ENCODE data around the gene ADRA1B.

ADRA1B gene

GRCh38 chr5:159902444-159903121 lies 13.7 kb upstream of the ADRA1B start:
- DNase-seq, result no peak

- no peak for DNase-seq
Observed at GRCh38 chr5:159903131-159903530, 13.2 kb upstream of the ADRA1B start.

DNA sequence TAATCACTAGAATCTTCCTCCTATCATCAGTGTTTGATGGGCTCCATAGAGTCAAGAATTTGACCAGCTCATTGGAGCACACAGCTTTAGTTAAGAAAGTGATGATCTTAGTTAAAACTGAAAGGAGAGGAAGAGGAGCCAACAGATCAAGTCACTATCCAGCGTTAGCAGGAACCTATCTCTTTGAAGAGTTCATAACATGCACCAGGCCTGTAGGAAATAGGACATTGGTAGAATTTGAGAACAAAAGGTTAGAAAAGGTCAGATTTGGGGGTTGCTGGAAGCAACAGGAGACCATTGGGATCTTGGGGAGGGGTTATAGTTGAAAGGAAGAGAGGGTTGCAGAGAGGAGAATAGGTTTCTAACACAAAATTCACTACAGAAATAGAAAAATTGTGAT lies 11.4 kb upstream of the ADRA1B start:
- no peak for DNase-seq

DNA sequence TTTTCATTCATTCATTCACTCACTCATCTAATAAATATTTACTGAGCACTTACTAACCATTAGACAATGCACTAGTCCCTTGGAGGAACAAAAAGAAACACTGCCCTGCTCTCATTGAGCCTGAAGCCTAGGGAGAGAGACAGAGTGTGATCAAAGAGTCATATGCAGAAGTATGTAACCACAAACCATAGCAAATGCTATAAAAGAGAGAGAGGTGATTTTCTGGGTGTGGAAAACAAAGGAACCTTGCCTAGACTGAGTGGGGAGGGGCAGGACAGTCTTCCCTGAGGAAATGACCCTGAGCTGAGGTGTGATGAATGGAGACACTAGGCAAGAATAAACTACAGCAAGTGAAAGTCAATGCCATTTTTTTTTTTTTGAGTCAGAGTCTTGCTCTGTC lies 10.8 kb upstream of the ADRA1B start:
- DNase-seq, result no peak

- DNase-seq, result no peak
Observed at GRCh38 chr5:159906463-159906862, 9.8 kb upstream of the ADRA1B start.

DNA sequence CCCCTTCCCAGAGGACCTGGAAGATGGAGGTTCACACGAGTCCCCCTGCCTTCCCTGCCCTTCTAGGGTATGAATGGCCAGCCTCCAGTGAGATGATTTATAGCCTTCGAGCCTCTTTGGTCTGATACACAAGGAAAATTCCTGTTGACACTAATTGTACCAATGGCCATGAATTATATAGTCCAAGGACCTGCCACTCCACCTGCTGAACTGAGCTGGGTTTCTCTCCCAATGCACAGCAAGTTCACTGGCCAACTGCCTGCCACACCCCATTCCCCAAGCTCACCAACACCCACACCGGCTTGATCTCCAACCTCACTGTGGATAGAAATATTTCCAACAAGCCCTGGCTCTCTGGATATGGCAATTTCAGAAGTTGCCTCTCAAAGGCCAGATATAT lies 9.3 kb upstream of the ADRA1B start:
- no peak for DNase-seq

DNA sequence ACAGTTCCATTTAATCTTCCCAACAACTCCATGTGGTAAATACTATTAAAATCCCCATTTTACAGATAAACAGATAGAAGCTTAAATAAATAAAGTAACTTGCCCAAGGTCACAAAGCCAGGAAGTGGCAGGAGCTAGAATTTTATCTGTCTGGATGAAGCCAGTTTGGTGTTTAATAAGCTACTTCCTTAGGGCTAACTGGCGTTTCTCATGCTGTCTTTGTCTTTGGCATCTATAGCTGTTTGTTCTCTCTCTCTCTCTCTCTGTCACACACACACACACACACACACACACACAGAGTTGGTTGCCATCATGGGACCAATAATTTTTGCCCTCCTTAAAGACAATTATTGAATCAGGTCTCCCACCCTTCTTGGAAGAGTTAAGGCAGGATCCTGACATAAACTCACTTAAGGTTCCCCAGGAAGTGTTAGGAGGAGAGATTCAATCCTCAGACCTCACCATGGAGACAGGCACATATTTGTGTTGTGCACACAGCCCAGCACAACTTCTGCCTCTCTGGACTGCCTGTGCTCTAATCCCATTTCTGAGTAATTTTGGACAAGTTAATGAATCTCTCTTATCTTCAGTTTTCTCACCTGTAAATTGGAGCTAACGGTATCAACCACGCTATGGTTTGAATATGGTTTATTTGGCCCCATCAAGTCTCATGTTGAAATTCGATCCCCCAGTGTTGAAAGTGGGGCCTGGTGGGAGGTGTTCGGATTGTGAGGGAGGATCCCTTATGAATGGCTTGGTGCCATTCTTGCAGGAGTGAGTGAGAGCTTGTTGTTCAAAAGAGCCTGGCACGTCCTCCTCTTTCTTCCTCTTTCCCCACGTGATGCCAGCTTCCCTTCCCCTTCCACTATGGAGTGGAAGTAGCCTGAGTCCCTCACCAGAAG lies 8.3 kb upstream of the ADRA1B start:
- no peak for DNase-seq

GRCh38 chr5:159908591-159908940 lies 7.7 kb upstream of the ADRA1B start:
- DNase-seq, result no peak

DNA sequence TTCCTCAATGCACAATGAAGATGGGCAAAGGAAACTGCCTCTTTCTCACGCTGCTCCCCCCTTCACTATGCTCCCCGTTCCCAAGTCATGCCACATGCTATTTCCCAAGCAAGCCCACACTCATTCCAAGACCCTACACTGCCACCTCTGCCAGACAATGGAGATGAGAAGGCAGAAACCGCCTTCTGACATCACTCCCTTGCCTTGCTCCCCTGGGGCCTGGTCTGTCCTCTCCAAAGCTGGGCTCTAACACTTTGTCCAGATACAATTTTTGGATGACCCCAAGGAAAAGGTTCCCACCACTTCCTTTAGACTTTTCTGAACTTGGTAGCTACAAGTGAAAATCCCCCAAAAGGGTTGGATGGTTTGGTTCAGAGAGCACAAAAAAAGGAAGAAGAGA lies 7.2 kb upstream of the ADRA1B start:
- DNase-seq, result no peak

DNA sequence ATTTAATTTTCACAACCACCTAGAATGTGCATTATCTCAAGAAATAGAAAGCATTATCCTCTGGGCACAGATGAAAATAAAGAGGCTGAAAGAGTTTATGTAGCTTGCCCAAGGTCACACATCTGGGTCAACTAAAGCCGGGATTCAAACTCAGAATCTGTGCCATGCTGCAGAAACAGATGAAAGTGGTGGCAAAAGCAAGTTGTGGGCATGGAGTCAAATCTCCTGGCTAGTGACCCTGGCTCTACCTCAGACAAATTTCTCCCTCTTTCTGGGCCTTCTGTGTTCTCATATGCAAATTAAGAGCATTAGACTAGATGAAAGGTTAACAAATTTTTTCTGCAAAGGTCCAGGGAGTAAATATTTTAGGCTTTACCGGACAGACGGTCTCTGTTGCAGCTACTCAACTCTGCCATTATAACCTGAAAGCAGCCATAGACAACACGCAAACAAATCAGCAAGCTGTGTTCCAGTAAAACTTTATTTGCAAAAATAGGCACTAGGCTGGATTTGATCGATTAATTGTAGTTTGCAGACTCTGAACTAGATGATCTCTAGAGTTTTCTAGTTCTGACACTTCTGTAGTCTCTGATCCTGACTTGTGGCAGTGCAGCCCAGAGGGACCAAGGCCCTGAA lies 6.0 kb upstream of the ADRA1B start:
- DNase-seq, result no peak

DNA sequence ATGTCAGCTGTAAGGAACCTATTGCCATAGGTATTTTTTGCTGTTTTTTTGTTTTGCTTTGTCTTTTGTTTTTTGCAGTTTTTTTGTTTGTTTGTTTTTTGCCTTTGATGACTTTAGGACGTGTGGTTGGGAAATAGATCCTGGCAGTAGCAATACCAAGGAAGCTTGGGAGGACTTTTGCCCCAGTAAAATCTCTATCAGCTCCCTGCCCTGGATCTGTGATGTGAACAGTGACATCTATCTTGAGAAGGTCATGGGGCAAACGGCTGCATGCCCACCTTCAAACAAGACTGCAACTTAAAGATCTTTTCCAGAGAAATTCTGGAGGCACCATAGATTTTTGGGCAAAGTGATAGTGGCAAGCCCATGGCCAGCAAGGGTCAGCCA lies 5.4 kb upstream of the ADRA1B start:
- DNase-seq, result no peak

DNA sequence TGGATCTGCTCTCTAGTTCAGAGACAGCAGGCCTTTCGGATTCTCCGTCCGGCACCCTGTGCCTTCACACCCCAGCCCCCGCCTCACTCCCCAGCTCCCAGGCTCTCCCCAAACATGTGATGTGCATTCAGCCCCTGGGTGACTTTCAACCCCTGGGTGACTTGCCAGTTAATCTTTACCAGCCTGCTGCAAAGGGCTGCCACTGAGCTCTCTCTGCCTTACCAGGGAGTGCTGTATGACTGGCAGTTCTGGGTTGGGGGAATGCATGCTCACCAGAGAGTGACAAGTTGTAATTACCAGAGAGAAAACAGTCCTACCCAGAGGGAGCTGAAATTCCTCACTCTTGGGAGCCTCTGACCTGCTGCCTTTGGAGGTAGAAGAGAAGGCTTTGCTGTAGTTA lies 4.9 kb upstream of the ADRA1B start:
- no peak for DNase-seq

GRCh38 chr5:159912033-159912800 lies 4.1 kb upstream of the ADRA1B start:
- DNase-seq, result no peak

DNA sequence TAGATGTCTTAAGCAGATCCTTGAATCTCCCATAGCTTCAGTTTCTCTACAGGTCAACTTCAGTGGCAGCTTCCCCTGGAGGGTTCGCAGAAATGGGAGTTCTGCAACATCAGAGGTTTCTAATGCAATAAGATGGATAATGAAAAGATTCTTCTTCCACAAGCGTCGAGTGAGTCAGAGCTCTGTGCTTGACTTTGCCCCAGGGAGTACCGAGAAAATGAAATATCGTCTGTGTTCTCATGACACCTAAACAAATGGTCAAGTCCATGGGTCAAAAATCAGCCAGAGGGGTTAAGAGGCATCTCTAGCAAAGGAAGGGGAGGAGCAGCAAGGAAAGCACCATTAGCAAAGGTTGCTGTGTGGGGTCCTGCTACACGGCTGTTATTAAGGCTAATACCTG lies 3.2 kb upstream of the ADRA1B start:
- DNase-seq, result no peak

DNA sequence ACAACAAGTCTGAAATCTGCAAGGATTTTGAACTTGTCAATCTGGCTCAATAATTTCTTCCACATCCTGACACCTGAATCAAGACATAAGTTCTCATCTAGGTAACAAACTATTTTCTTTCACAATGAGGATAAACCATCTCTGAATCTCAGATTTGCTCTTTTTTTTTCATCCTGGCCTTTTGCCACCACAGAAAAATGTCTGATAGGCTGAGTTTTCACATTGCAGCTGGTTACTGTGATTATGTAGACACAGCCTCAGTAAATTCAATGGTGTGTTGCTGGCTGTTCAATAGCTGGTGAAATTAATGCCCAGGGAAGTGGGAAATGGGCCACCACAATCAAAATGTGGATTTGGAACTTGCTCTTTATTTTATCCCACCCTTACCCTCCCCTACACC lies 2.8 kb upstream of the ADRA1B start:
- DNase-seq, result no peak

GRCh38 chr5:159916841-159917761 lies 819 bp downstream of the ADRA1B start:
- no peak for DNase-seq

- DNase-seq, result no peak
Observed at GRCh38 chr5:159917994-159918393, 1.7 kb downstream of the ADRA1B start.

DNA sequence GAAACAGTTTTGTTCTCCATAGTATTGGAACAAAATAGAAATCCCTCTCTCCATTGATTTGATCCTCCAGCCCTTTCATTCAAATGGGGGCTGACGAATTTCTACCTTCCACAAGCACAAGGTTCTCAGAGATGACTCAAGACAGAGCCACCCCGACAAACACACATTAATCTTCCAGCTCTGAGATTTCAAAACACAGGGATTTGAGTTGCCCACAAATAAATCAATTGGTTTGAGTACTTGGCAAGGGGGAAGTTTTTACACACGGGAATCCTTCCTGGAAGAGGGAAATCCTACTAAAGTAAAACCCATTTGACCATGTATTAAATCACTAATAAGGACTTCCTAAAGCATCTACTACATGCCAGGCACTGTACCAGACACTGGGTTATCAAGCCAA lies 5.4 kb downstream of the ADRA1B start:
- no peak for DNase-seq

DNA sequence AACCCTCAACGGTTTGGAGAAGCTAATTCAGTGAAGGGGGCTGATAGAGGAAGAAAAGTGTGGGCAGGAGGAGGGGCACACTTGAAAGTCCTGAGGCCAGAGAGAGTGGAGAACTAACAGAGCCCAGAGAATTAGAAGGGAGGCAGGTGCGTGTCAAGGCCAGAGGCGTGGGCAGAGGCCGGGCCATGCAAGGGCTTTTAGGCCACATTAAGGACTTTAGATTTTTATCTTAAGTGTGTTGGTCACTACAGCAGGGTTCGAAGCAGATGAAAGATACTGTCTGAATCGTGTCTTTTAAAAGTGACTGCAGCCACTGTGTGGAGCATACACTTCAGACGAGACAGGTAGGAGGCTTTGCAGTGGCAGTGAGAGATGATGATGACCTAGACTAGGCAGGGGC lies 6.7 kb downstream of the ADRA1B start:
- no peak for DNase-seq

GRCh38 chr5:159928122-159928909 lies 12.0 kb downstream of the ADRA1B start:
- DNase-seq, result no peak

- no peak for DNase-seq
Observed at GRCh38 chr5:159929176-159929575, 12.9 kb downstream of the ADRA1B start.
